HCT116 (cell line): ENCODE results near the gene KRTAP5-5. TPM values are rescaled to one million over a fixed set of nuclear protein-coding genes. Genes with fewer than 3 reads are reported as not detected.

Source experiments
- ATAC-seq: fragments of 200-7000 bp; cut with Tn5 transposase; 2 replicates; pipeline ENCODE4 v1.9.1; 2020; ENCODE audit warnings: mild to moderate bottlenecking, moderate library complexity
- BruUV-seq: library from RNA; stranded (reverse); fragments of 400-500 nt; replicated peaks from 2 replicates; lab custom pipeline; 2021; lab: Mats Ljungman, UMichigan
- CTCF ChIA-PET: fragments of 300-600 bp; sonication (Branson Sonifier 250); formaldehyde crosslinking; loops from one replicate; lab custom pipeline; 2021; ENCODE audit warnings: antibody characterized with exemption; lab: Charles Lee
- POLR2A ChIA-PET: fragments of 300-600, 350-600 bp; sonication (Branson Sonifier 250); formaldehyde crosslinking; loops from one replicate; lab custom pipeline; 2021; ENCODE audit warnings: antibody characterized with exemption; lab: Charles Lee
- RAD21 ChIA-PET, 2 experiments: fragments of 300-600 bp; sonication (Branson Sonifier 250); formaldehyde crosslinking; loops; one replicate each; lab custom pipeline; 2023; ENCODE audit warnings: low total read pairs in 2 of 2; ENCODE audit not compliant: uncharacterized antibody in 2 of 2, unreplicated experiment in 2 of 2, low non-redundant PET in 1 of 2; lab: Charles Lee
- DNase-seq: peaks from one replicate; pipeline ENCODE4 v3.0.0-alpha.2; 2010; ENCODE audit warnings: low read depth, low spot score
- H2AFZ ChIP-seq: fragments of 200-600 bp; shearing (Covaris generic), sonication (generic); 2 replicates; pipeline ENCODE4 v1.6.1; 2017; ENCODE audit warnings: low read depth, mixed run types, mixed read lengths, antibody characterized with exemption, low read length; ENCODE audit not compliant: poor library complexity, severe bottlenecking
- H3K27ac ChIP-seq: 2 replicates; pipeline ENCODE4 v1.5.1; 2012; ENCODE audit warnings: low read depth, low read length
- H3K27me3 ChIP-seq: fragments of 200-600 bp; sonication (generic); 2 replicates; pipeline ENCODE4 v1.6.1; 2016; ENCODE audit warnings: mixed run types, low read length, mixed read lengths; ENCODE audit not compliant: insufficient read depth
- H3K36me3 ChIP-seq, 2 experiments: fragments of 200-500 bp in 1 of 2; fragments of 200-600 bp in 1 of 2; sonication (Bioruptor generic) in 1 of 2; sonication (generic) in 1 of 2; 2 replicates each; pipeline versions ENCODE4 v1.5.1 to v1.6.1; 2014 to 2016; ENCODE audit warnings: low read length in 2 of 2, inconsistent platforms in 1 of 2, mixed read lengths in 1 of 2, mixed run types in 1 of 2; ENCODE audit not compliant: insufficient read depth in 2 of 2, control insufficient read depth in 1 of 2
- H3K4me1 ChIP-seq, 2 experiments: fragments of 200-600 bp in 1 of 2; sonication (generic) in 1 of 2; 2 replicates each; pipeline versions ENCODE4 v1.5.1 to v1.6.1; 2012 to 2017; ENCODE audit warnings: low read length in 2 of 2, inconsistent platforms in 1 of 2, mild to moderate bottlenecking in 1 of 2, mixed read lengths in 1 of 2, mixed run types in 1 of 2, moderate library complexity in 1 of 2; ENCODE audit not compliant: insufficient read depth in 2 of 2, control insufficient read depth in 1 of 2
- H3K4me2 ChIP-seq: fragments of 200-600 bp; sonication (generic); 2 replicates; pipeline ENCODE4 v1.6.1; 2017; ENCODE audit warnings: mixed run types, low read length, mixed read lengths
- H3K4me3 ChIP-seq, 2 experiments: fragments of 200-600 bp in 1 of 2; sonication (generic) in 1 of 2; replicated peaks in 1 of 2; 2 replicates each; pipeline ENCODE4 v1.5.1; 2011 to 2016; ENCODE audit warnings: low read length in 2 of 2, control low read depth in 1 of 2, low read depth in 1 of 2, mild to moderate bottlenecking in 1 of 2, mixed read lengths in 1 of 2, mixed run types in 1 of 2
- H3K79me2 ChIP-seq: fragments of 200-600 bp; sonication (generic); 2 replicates; pipeline ENCODE4 v1.6.1; 2017; ENCODE audit warnings: mild to moderate bottlenecking, mixed run types, low read length, moderate library complexity, mixed read lengths; ENCODE audit not compliant: insufficient read depth
- H3K9ac ChIP-seq: fragments of 200-600 bp; sonication (generic); 2 replicates; pipeline ENCODE4 v1.6.1; 2016; ENCODE audit warnings: low read length, mixed read lengths
- H3K9me2 ChIP-seq: fragments of 200-600 bp; sonication (generic), shearing (Covaris generic); 2 replicates; pipeline ENCODE4 v1.6.1; 2017; ENCODE audit warnings: mixed run types, mild to moderate bottlenecking, moderate library complexity; ENCODE audit not compliant: insufficient read depth
- H3K9me3 ChIP-seq, 2 experiments: fragments of 200-500 bp in 1 of 2; fragments of 200-600 bp in 1 of 2; sonication (Bioruptor generic) in 1 of 2; sonication (generic) in 1 of 2; 2 replicates each; pipeline ENCODE4 v1.6.1; 2014 to 2017; ENCODE audit warnings: low read length in 2 of 2, mixed read lengths in 2 of 2, inconsistent platforms in 1 of 2, low read depth in 1 of 2, mild to moderate bottlenecking in 1 of 2, mixed run types in 1 of 2, moderate library complexity in 1 of 2; ENCODE audit not compliant: control insufficient read depth in 1 of 2, insufficient read depth in 1 of 2
- H4K20me1 ChIP-seq: fragments of 200-600 bp; sonication (generic), shearing (Covaris generic); 2 replicates; pipeline ENCODE4 v1.6.1; 2017; ENCODE audit warnings: mixed run types, mild to moderate bottlenecking, moderate library complexity; ENCODE audit not compliant: insufficient read depth
- CEBPB ChIP-seq: IDR thresholded peaks from 2 replicates; pipeline ENCODE4 v1.6.1; 2012; ENCODE audit warnings: low read depth
- EGR1 ChIP-seq: IDR thresholded peaks from 2 replicates; pipeline ENCODE4 v1.6.1; 2012; ENCODE audit warnings: low read depth
- EZH2phosphoT487 ChIP-seq: fragments of 200-600 bp; IDR thresholded peaks from 2 replicates; pipeline ENCODE4 v1.6.1; 2018; ENCODE audit warnings: antibody characterized with exemption, borderline replicate concordance
- POLR2A ChIP-seq: IDR thresholded peaks from 2 replicates; pipeline ENCODE4 v1.7.0; 2011; ENCODE audit warnings: borderline replicate concordance; ENCODE audit not compliant: insufficient read depth, insufficient read length; ENCODE audit errors: extremely low read depth
- SIN3A ChIP-seq: IDR thresholded peaks from 2 replicates; pipeline ENCODE4 v1.6.1; 2012; ENCODE audit warnings: low read depth
- SP1 ChIP-seq: IDR thresholded peaks from 2 replicates; pipeline ENCODE4 v1.6.1; 2012; ENCODE audit warnings: low read depth
- TCF7L2 ChIP-seq: IDR thresholded peaks from 2 replicates; pipeline ENCODE4 v1.7.0; 2011; ENCODE audit warnings: borderline replicate concordance, inconsistent platforms; ENCODE audit not compliant: insufficient read depth, insufficient read length; ENCODE audit errors: extremely low read depth
- YY1 ChIP-seq: IDR thresholded peaks from 2 replicates; pipeline ENCODE4 v1.6.1; 2011; ENCODE audit warnings: low read length, low read depth, moderate library complexity, mild to moderate bottlenecking; ENCODE audit not compliant: insufficient replicate concordance; ENCODE audit errors: extremely low read depth
- ZNF274 ChIP-seq: fragments of 200-500 bp; sonication (Bioruptor generic); IDR thresholded peaks from 2 replicates; pipeline ENCODE4 v1.6.1; 2014; ENCODE audit warnings: mild to moderate bottlenecking, low read depth, low read length, inconsistent platforms
- intact Hi-C: fragments of 100-400 bp; cut with micrococcal nuclease; formaldehyde crosslinking; loops from 2 replicates; pipeline ENCODE4 v1.10.0; 2022
- total RNA-seq: library from RNA; stranded (reverse); gene quantifications from one replicate; pipeline ENCODE4 v1.2.1, GENCODE V29; 2021; ENCODE audit not compliant: unreplicated experiment
- TF ChIP-seq, protein P1 (sequence below): IDR thresholded peaks from 2 replicates; pipeline ENCODE4 v1.6.1; 2012
- TF ChIP-seq, protein P2 (sequence below): IDR thresholded peaks from 2 replicates; pipeline ENCODE4 v1.6.1; 2011; ENCODE audit warnings: mild to moderate bottlenecking, low read length, moderate library complexity; ENCODE audit not compliant: insufficient replicate concordance; ENCODE audit errors: extremely low read depth
- TF ChIP-seq, protein P3 (sequence below), 3 experiments: fragments of 200-600 bp in 1 of 3; sonication (generic) in 1 of 3; IDR thresholded peaks in 2 of 3; conservative IDR thresholded peaks in 1 of 3; 2 replicates each; pipeline ENCODE4 v1.5.1; 2012 to 2017; ENCODE audit warnings: low read depth in 2 of 3, low read length in 2 of 3, antibody characterized with exemption in 1 of 3, borderline replicate concordance in 1 of 3, control low read depth in 1 of 3, mild to moderate bottlenecking in 1 of 3, mixed read lengths in 1 of 3, mixed run types in 1 of 3, moderate library complexity in 1 of 3; ENCODE audit not compliant: insufficient read depth in 1 of 3

The KRTAP5-5 gene
- total RNA-seq, 1 experiment from 2014 or later: not detected

DNA sequence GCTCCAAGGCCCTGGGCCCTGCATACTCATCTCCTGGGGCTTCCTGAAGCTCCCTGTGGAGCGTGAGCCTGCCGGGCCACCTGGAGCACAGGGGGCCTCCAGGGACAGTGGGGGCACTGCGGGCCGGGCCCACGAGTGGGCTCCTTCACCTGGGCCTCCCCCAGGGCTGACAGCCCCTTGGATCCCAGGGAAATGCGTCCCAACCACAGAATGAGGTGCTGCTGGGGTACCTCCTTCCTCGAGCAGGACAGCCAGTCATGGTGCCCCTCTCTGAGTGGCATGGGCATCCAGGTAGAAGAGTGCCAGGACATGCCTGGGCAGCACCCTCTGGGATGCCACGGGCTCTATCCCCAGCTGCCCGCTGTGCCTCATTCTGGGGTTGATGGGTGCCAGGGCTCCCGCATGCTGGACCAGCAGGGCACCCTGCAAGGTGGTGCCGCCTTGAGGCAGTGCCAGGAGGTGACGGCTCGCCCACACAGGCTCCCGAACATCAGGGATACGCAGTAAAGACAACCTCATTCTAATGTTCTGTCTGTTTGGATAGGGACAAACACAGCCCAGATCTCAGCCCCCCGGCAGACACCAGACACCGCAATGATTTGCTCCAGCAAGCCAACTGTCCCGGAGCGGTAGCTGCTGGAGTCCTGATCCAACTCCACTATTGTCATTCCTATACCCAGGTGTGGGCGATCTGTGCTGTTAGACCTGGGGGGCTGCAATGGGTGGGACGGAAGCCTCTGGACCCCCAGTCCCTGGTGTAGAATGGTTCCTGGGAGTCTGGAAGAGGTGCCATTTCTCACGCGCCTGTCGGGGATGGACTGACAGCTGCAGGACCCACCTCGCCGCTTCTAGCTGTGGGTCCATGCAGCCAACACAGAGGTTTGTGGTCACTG lies 25.8 kb downstream of the KRTAP5-5 start (continued):
- TF ChIP-seq, protein P1, sequence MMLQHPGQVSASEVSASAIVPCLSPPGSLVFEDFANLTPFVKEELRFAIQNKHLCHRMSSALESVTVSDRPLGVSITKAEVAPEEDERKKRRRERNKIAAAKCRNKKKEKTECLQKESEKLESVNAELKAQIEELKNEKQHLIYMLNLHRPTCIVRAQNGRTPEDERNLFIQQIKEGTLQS: no peak
- no peak for TF ChIP-seq ZNF274
- no peak for TF ChIP-seq TCF7L2
- no peak for TF ChIP-seq CEBPB
- no peak for TF ChIP-seq SP1
- no peak for TF ChIP-seq EGR1

DNA sequence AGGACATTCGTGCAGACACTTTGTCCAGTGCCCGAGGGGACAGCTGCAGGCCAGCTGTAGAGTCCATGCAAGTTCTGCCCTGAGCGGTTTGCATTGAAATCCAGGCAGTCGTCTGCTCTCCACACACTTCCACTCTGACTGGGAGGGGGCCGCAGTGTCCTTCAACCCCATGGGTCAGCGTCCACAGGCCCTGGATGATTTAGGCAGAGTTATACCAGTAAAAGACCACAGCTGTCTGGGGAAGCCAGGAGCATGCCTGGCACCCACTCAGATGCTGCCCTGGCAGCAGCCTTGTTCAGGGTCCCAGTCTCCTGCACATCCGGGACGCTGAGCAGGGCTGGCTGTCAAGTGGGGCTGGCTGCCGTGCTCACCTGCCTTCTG lies 26.5 kb downstream of the KRTAP5-5 start:
- no peaks in the 10 kb centered on the region for H3K27me3 ChIP-seq

More for the DNA sequence above, 26.5 kb downstream of the KRTAP5-5 start:
- ChIA-PET CTCF (no interaction called here), POLR2A (no interaction called here), RAD21 (no interaction called here)
- Histone ChIP-seq H3K27ac (no peak overlapping the region; the same call in 1 of the 2 replicates), H3K79me2 (no peaks in the 10 kb centered on the region), H3K4me2 (no peak overlapping the region), H3K9me3 (no peaks in the 10 kb centered on the region), H3K4me3 (no peak overlapping the region), H3K9ac (no peak overlapping the region), H3K9me2 (no peaks in the 10 kb centered on the region), H3K4me1 (peaks cover 0 to 7% of the 10 kb centered on the region in 2 experiments; a peak in 3 of 4 replicates), H3K36me3 (no peaks in the 10 kb centered on the region), H2AFZ (no peak overlapping the region), H4K20me1 (no peaks in the 10 kb centered on the region)
- intact Hi-C loops: no loop called here
- ATAC-seq: no peak
- BruUV-seq: no TSS peak
- no peak for DNase-seq
- TF ChIP-seq POLR2A: no peak
- TF ChIP-seq, protein P2, sequence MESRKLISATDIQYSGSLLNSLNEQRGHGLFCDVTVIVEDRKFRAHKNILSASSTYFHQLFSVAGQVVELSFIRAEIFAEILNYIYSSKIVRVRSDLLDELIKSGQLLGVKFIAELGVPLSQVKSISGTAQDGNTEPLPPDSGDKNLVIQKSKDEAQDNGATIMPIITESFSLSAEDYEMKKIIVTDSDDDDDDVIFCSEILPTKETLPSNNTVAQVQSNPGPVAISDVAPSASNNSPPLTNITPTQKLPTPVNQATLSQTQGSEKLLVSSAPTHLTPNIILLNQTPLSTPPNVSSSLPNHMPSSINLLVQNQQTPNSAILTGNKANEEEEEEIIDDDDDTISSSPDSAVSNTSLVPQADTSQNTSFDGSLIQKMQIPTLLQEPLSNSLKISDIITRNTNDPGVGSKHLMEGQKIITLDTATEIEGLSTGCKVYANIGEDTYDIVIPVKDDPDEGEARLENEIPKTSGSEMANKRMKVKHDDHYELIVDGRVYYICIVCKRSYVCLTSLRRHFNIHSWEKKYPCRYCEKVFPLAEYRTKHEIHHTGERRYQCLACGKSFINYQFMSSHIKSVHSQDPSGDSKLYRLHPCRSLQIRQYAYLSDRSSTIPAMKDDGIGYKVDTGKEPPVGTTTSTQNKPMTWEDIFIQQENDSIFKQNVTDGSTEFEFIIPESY: no peak
- TF ChIP-seq SIN3A: no peak
- TF ChIP-seq EGR1: no peak
- TF ChIP-seq EZH2phosphoT487: no peak
- no peak for TF ChIP-seq ZNF274
- TF ChIP-seq, protein P3, sequence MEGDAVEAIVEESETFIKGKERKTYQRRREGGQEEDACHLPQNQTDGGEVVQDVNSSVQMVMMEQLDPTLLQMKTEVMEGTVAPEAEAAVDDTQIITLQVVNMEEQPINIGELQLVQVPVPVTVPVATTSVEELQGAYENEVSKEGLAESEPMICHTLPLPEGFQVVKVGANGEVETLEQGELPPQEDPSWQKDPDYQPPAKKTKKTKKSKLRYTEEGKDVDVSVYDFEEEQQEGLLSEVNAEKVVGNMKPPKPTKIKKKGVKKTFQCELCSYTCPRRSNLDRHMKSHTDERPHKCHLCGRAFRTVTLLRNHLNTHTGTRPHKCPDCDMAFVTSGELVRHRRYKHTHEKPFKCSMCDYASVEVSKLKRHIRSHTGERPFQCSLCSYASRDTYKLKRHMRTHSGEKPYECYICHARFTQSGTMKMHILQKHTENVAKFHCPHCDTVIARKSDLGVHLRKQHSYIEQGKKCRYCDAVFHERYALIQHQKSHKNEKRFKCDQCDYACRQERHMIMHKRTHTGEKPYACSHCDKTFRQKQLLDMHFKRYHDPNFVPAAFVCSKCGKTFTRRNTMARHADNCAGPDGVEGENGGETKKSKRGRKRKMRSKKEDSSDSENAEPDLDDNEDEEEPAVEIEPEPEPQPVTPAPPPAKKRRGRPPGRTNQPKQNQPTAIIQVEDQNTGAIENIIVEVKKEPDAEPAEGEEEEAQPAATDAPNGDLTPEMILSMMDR (IDR thresholded peaks at IDR 0.05 in 2 of 3, conservative IDR thresholded peaks at IDR 0.05 in 1 of 3; ENCODE audit: borderline replicate concordance in 1 of 3, insufficient read depth in 1 of 3, low read depth in 2 of 3, low read length in 2 of 3): no peak
- TF ChIP-seq YY1: no peak
